NOMO-1 treated with DMSO at 0.1 percent for 48 hours (cell line): ENCODE results near the gene CHST9.
"Not testable (repeated sequence)": the region's sequence is repeated elsewhere in the genome, so short reads cannot be mapped to it uniquely, and the experiment has no call there.

ENCODE experiments used
- DNase-seq: peaks from one replicate; lab custom pipeline; 2025; ENCODE audit not compliant: unreplicated experiment; lab: John Stamatoyannopoulos, UW

CHST9 gene

GRCh38 chr18:27008575-27008974 lies 176.5 kb downstream of the CHST9 start:
- DNase-seq: no peak

GRCh38 chr18:27007880-27008279 lies 177.2 kb downstream of the CHST9 start:
- DNase-seq: no peak

- no peak for DNase-seq
Measured at GRCh38 chr18:27005589-27005988, 179.5 kb downstream of the CHST9 start.

GRCh38 chr18:27004056-27004829 lies 180.9 kb downstream of the CHST9 start:
- peak; percentile 25 for DNase-seq

GRCh38 chr18:26999797-27000196 lies 185.3 kb downstream of the CHST9 start:
- no peak for DNase-seq

GRCh38 chr18:26993568-26993967 lies 191.5 kb downstream of the CHST9 start:
- no peak for DNase-seq

- no peak for DNase-seq
Measured at GRCh38 chr18:26992926-26993325, 192.2 kb downstream of the CHST9 start.

GRCh38 chr18:26989842-26990241 lies 195.3 kb downstream of the CHST9 start:
- no peak for DNase-seq

GRCh38 chr18:26981360-26982082 lies 203.6 kb downstream of the CHST9 start:
- no peak for DNase-seq

- no peak for DNase-seq
Measured at GRCh38 chr18:26978812-26979341, 206.2 kb downstream of the CHST9 start.

- DNase-seq: no peak
Measured at GRCh38 chr18:26977781-26978180, 207.3 kb downstream of the CHST9 start.

- no peak for DNase-seq
Measured at GRCh38 chr18:26976206-26976605, 208.9 kb downstream of the CHST9 start.

- not testable (repeated sequence) for DNase-seq
Measured at GRCh38 chr18:26972549-26972948, 212.6 kb downstream of the CHST9 start.

- DNase-seq: no peak
Measured at GRCh38 chr18:26971409-26971808, 213.7 kb downstream of the CHST9 start.

- no peak for DNase-seq
Measured at GRCh38 chr18:26970637-26971036, 214.5 kb downstream of the CHST9 start.

- DNase-seq: no peak
Measured at GRCh38 chr18:26965206-26965605, 219.9 kb downstream of the CHST9 start.

GRCh38 chr18:26963292-26963691 lies 221.8 kb downstream of the CHST9 start:
- DNase-seq: peak; percentile 7

- DNase-seq: no peak
Measured at GRCh38 chr18:26961839-26962238, 223.3 kb downstream of the CHST9 start.

GRCh38 chr18:26960911-26961310 lies 224.2 kb downstream of the CHST9 start:
- no peak for DNase-seq

GRCh38 chr18:26956863-26957262 lies 228.2 kb downstream of the CHST9 start:
- DNase-seq: no peak

GRCh38 chr18:26948703-26949102 lies 236.4 kb downstream of the CHST9 start:
- DNase-seq: no peak

- no peak for DNase-seq
Measured at GRCh38 chr18:26943906-26944305, 241.2 kb downstream of the CHST9 start.
